OCI-LY7 (cell line): ENCODE measurements around the gene DNAJC18. TPM values are rescaled to one million over a fixed set of nuclear protein-coding genes. Genes with fewer than 3 reads are reported as not detected.
"Not testable (repeated sequence)": the region's sequence is repeated elsewhere in the genome, so short reads cannot be mapped to it uniquely, and the experiment has no call there.

Experiments used
- BruUV-seq: library from RNA; stranded (reverse); fragments of 400-500 nt; replicated peaks from 2 replicates; lab custom pipeline; 2021; lab: Mats Ljungman, UMichigan
- CTCF ChIA-PET: fragments of 300-600 bp; sonication (Branson Sonifier 250); formaldehyde crosslinking; loops from one replicate; lab custom pipeline; 2022; ENCODE audit warnings: antibody characterized with exemption; ENCODE audit not compliant: unreplicated experiment; lab: Charles Lee
- POLR2A ChIA-PET: fragments of 300-600 bp; sonication (Branson Sonifier 250); formaldehyde crosslinking; loops from one replicate; lab custom pipeline; 2022; ENCODE audit warnings: antibody characterized with exemption; lab: Charles Lee
- DNase-seq: peaks from one replicate; pipeline ENCODE4 v3.0.0-alpha.2; 2015; ENCODE audit warnings: low spot score
- H2AFZ ChIP-seq: fragments of 200-600 bp; sonication (generic), shearing (Covaris generic); 2 replicates; pipeline ENCODE4 v1.6.1; 2014; ENCODE audit warnings: mild to moderate bottlenecking, antibody characterized with exemption, low read length, moderate library complexity
- H3K27ac ChIP-seq: fragments of 200-600 bp; sonication (generic); 2 replicates; pipeline ENCODE4 v1.5.1; 2014; ENCODE audit warnings: mixed run types, low read depth, mild to moderate bottlenecking, moderate library complexity, low read length, inconsistent platforms; ENCODE audit not compliant: poor library complexity, severe bottlenecking
- H3K36me3 ChIP-seq: fragments of 200-600 bp; sonication (generic); 2 replicates; pipeline ENCODE4 v1.6.1; 2014; ENCODE audit warnings: mild to moderate bottlenecking, antibody characterized with exemption, low read length, moderate library complexity, mixed read lengths; ENCODE audit not compliant: insufficient read depth
- H3K4me1 ChIP-seq: fragments of 200-600 bp; sonication (generic); 2 replicates; pipeline ENCODE4 v1.5.1; 2014; ENCODE audit warnings: mild to moderate bottlenecking, low read length; ENCODE audit not compliant: insufficient read depth, poor library complexity, severe bottlenecking
- H3K4me2 ChIP-seq: fragments of 200-600 bp; sonication (generic); 2 replicates; pipeline ENCODE4 v1.6.1; 2014; ENCODE audit warnings: mild to moderate bottlenecking, low read length
- H3K4me3 ChIP-seq: fragments of 200-600 bp; sonication (generic); 2 replicates; pipeline ENCODE4 v1.5.1; 2014; ENCODE audit warnings: mild to moderate bottlenecking, low read depth, low read length; ENCODE audit not compliant: poor library complexity, severe bottlenecking
- H3K79me2 ChIP-seq: fragments of 200-600 bp; sonication (generic); 2 replicates; pipeline ENCODE4 v1.6.1; 2016; ENCODE audit warnings: low read depth, mild to moderate bottlenecking, low read length, moderate library complexity, mixed read lengths; ENCODE audit not compliant: insufficient read depth
- H3K9me2 ChIP-seq: fragments of 200-600 bp; sonication (generic); 2 replicates; pipeline ENCODE4 v1.6.1; 2016; ENCODE audit warnings: mild to moderate bottlenecking, low read length, mixed read lengths; ENCODE audit not compliant: insufficient read depth
- H3K9me3 ChIP-seq: fragments of 200-600 bp; sonication (generic); 2 replicates; pipeline ENCODE4 v1.6.1; 2014; ENCODE audit warnings: mild to moderate bottlenecking, mixed run types, low read length, mixed read lengths
- H4K20me1 ChIP-seq: fragments of 200-600 bp; sonication (generic); 2 replicates; pipeline ENCODE4 v1.6.1; 2014; ENCODE audit warnings: mild to moderate bottlenecking, antibody characterized with exemption, low read length, moderate library complexity, mixed read lengths; ENCODE audit not compliant: insufficient read depth
- CTCF ChIP-seq: fragments of 200-600 bp; sonication (generic); conservative IDR thresholded peaks from 2 replicates; pipeline ENCODE4 v1.5.1; 2014; ENCODE audit warnings: mild to moderate bottlenecking, antibody characterized with exemption, low read length, moderate library complexity, mixed read lengths
- EZH2phosphoT487 ChIP-seq: fragments of 200-600 bp; sonication (generic); IDR thresholded peaks from 2 replicates; pipeline ENCODE4 v1.6.1; 2018; ENCODE audit warnings: low read depth, borderline replicate concordance, mild to moderate bottlenecking, mixed run types, antibody characterized with exemption, low read length, moderate library complexity, mixed read lengths
- intact Hi-C: fragments of 100-400 bp; cut with micrococcal nuclease; formaldehyde crosslinking; loops from one replicate; pipeline ENCODE4 v1.10.0; 2022; ENCODE audit not compliant: unreplicated experiment
- total RNA-seq, 2 experiments: library from RNA; depleted of rRNA in 1 of 2; stranded (reverse); fragments of >200 nt in 1 of 2; shearing (Covaris generic) in 1 of 2; gene quantifications; 2 replicates each; pipeline ENCODE4 v1.2.3, GENCODE V29; 2014 to 2022

DNAJC18 gene
- total RNA-seq, 2 experiments from 2014 or later, result 1.2 to 12.6 TPM

GRCh38 chr5:139387611-139388197 is 51.6 kb downstream of the DNAJC18 start:
- peak overlapping the region; percentile 99 for H3K4me2 ChIP-seq

DNA sequence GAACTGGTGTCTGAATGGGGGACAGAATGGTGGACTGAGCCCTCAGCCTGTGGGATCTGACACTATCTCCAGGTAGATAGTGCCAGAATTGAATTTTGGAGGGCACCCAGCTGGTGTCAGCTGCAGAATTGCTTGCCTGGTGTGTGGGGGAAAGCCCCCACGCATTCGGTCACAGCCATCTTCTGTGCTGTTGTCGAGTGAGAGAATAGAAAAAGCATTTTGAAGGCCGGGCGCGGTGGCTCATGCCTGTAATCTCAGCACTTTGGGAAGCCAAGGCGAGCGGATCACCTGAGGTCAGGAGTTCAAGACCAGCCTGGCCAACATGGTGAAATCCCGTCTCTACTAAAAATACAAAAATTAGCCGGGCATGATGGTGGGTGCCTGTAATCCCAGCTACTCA is 52.4 kb downstream of the DNAJC18 start:
- H3K9me2 ChIP-seq, H4K20me1 ChIP-seq, H2AFZ ChIP-seq, DNase-seq, BruUV-seq, H3K9me3 ChIP-seq, intact Hi-C loops: not testable (repeated sequence)
- H3K36me3 ChIP-seq, result peaks cover 56% of the 10 kb centered on the region
- ChIA-PET CTCF (interaction anchor here (0.9 kb wide), 1 partner anchor 10 kb away, joined by 3 read pairs; no protein-coding TSS in a partner anchor), POLR2A (interaction anchor here (0.6 to 1.8 kb wide), 3 partner anchors 11 to 176 kb away, joined by 5 to 9 read pairs (median 8); no protein-coding TSS in a partner anchor)
- peaks cover 64% of the 10 kb centered on the region for H3K79me2 ChIP-seq
- H3K27ac ChIP-seq, result peak overlapping the region; percentile 90
- H3K4me3 ChIP-seq, result peak overlapping the region; percentile 79
- peaks cover 81% of the 10 kb centered on the region for H3K4me1 ChIP-seq
- peak overlapping the region; percentile 99 for H3K4me2 ChIP-seq

More at GRCh38 chr5:139387611-139388197, 51.6 kb downstream of the DNAJC18 start:
- Histone ChIP-seq H3K36me3 (peaks cover 56% of the 10 kb centered on the region), H3K79me2 (peaks cover 64% of the 10 kb centered on the region), H4K20me1 (peaks cover 7% of the 10 kb centered on the region; the same call in 1 of the 2 replicates), H3K4me3 (peak overlapping the region; percentile 79), H3K9me3 (no peaks in the 10 kb centered on the region), H3K4me1 (peaks cover 73% of the 10 kb centered on the region), H3K9me2 (no peaks in the 10 kb centered on the region), H3K27ac (peak overlapping the region; percentile 90), H2AFZ (no peak overlapping the region)
- TF ChIP-seq CTCF (no peak), EZH2phosphoT487 (no peak)
- no TSS peak for BruUV-seq
- DNase-seq, result peak; percentile 70
- POLR2A ChIA-PET, result interaction anchor here (0.6 to 1.8 kb wide), 6 partner anchors 10 to 884 kb away, joined by 3 to 9 read pairs (median 4); partner anchors contain the start of gene MATR3
- CTCF ChIA-PET, result no interaction called here
- intact Hi-C loops, result no loop called here

DNA sequence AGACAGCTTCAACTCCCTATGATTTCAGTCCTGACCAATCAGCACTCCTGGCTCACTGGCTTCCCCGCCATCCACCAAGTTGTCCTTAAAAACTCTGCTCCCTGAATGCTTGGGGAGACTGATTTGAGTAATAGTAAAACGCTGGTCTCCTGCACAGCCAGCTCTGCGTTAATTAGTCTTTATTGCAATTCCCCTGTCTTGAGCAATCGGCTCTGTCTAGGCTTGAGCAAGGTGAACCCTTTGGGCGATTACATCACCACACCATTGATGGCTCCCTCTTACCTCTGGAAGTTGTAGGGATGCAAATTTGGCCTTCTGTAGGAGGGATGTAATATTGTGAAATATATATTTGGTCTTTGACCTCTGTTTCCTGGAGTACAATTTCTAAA is 53.3 kb downstream of the DNAJC18 start:
- BruUV-seq, result TSS peak; percentile 6
- peaks cover 7% of the 10 kb centered on the region; the same call in 1 of the 2 replicates for H4K20me1 ChIP-seq
- no peak overlapping the region for H2AFZ ChIP-seq
- no peak for DNase-seq
- H3K9me3 ChIP-seq, result no peaks in the 10 kb centered on the region
- H3K36me3 ChIP-seq, result peaks cover 56% of the 10 kb centered on the region
- H3K4me3 ChIP-seq, result peak overlapping the region; percentile 79
- ChIA-PET CTCF (interaction anchor here (0.9 kb wide), 1 partner anchor 9 kb away, joined by 3 read pairs; no protein-coding TSS in a partner anchor), POLR2A (no interaction called here)
- intact Hi-C loops, result no loop called here
- peaks cover 77% of the 10 kb centered on the region for H3K4me1 ChIP-seq
- H3K79me2 ChIP-seq, result peaks cover 60% of the 10 kb centered on the region
- H3K4me2 ChIP-seq, result peak overlapping the region; percentile 99
- no peaks in the 10 kb centered on the region for H3K9me2 ChIP-seq
- TF ChIP-seq CTCF (no peak), EZH2phosphoT487 (no peak)
- H3K27ac ChIP-seq, result peak overlapping the region; percentile 90
